ENCODE measurements around the gene MYO9B.

MYO9B gene

GRCh38 chr19:17240826-17241399 is 165.3 kb downstream of the MYO9B start:
- DNase-seq (ENCODE audit: low read depth in 2 of 2): no peak

DNA sequence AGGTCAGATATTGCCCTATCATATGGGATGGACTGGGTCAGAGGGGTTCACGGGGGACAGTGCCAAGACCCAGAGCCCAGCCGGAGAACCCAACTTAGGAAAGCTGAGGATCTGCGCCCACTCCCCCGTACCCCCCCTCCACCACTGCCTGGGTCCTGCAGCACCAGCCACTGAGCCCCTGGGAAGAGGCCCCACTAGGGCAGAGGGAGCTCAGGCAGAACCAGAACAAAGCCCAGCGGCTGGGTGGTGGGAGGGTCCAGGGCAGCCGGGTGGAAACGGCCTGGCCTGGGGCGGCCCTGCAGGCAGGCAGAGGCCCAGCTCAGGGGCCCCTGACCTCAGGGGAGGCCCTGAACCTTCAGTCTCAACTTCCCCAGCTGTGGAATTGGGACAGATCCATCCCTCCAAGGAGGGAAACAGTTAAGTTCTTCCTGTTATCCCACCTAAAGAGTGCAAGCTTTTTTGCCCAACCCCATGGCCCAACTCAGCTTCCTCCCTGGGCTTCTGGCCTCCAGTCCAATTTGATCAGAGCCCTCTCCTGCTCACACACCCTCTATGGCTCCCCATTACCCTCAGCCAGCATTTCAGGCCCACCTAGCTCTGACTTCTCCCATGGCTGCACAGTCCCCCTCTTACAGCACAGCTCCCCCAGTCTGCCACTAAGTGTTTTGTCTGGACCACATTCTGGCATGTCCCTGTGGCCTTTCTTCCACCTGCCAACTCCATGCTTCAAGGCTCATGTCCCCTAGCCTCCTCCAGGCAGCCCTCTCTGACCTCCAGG is 167.0 kb downstream of the MYO9B start:
- DNase-seq (ENCODE audit: low read depth in 2 of 2): no peak

DNA sequence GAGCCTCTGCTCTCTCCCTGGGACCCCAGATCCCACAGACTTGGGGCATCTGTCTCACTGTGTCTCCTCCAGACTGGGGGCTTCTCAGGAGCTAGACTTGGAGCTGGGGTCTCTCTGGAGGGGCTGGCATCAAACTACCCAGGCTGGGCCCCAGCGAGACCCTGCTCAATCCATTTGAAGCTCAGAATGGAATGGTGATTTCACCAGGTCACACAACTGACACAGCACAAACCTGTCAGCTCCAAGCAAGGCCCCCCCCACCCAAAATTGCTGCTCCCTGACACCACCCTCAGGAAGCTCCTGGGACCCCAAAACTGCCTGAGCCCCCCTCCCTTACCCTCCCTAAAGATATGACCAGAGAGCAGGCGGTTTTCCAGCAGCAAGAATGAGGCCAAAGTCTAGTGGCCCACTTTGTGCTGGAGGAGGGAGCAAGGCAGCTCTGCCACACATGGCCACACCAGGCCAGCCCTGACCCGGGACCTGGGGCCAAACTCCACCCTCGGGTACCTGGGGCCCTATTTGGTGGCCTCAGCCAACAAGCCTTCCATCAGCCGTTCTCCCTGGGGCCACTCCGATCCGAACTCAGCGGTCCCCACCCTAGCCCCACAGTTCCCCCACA is 167.7 kb downstream of the MYO9B start:
- no peak for DNase-seq (ENCODE audit: low read depth in 2 of 2)

DNA sequence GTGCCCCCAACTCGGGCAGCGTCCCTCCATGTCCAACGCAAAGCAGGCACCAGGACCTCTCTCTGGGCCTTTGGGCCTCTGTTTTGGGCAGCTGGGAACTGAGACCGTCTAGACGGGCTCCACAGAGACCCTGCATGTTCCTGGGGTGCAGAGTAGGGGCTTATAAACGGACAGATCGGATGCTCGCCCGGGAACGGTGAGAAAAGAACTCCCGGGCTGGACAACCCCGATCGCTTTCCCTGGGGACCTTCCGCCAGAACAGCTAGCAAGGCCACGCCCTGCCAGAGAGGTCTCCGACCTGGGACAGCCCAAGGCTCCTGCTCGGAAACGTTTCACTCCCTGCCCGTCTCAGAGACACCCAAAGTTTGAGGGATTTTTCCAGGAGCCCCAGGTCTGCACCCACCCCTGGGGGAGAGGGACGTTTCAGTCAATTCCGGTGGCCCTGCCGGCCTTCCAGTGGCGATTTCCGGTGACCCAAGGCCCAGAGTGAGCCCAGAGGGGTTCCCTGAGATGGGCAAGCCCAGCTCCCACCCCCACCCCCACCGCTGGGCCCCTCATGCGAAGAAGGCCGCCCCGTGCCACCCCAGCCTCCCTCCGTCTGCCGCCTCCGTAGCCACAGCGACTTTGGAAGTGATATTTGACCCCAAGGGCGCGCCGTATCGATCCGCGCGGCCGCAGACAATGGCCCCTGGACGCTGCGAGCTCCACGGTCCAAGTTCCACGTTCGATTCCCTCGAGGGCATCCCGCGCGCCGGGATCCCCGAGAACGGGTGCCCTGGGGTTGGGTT is 168.4 kb downstream of the MYO9B start:
- DNase-seq (ENCODE audit: low read depth in 2 of 2): no peak

DNA sequence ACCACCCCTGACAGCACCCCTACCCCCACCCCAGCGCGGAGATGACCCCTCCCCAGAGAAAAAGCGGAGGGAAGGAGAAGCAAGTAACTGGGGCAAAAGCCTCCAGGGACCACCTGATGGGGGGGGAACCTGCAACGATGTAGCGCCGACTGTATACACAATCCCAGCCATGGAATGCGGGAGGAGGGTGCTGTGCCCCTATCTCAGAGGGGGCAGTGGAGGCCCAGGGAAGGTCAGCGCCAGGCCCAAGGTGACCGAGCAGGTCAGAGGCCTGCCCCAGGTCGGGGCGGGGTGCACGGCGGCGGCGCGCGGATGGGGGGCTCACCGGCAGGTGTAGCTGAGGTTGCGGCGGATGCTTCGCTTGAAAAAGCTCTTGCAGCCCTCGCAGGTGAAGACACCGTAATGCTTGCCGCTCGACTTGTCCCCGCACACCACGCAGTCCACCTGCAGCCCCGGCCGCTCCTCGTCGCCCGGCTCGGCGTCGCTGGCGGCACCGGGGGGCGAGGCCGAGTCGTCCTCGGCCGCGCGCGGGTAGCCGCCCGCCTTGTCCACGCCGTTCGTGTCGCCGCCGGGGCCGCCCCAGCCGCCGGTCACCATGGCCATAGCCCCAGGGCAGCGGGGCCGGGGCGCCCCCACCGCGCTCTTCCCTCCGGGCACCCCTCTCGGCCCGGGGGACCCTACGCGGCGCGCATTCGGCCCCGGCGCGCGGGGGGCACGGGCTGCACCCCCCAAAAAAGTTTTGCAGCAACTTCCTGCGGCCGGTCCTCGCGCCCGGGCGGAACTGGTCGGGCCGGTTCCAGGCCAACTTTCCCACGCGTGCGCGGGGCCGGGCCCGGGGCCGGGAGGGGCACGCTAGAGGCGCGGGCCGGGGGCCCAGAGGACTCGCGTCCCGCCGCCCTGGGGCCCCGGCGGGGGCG is 169.3 kb downstream of the MYO9B start:
- no peak for DNase-seq (ENCODE audit: low read depth in 2 of 2)

GRCh38 chr19:17245535-17245984 is 170.0 kb downstream of the MYO9B start, which contains the start of gene NR2F6:
NR2F6 (minus strand) TSS chr19:17245919; CDS start chr19:17245220, 699 bp downstream.
- no peak for DNase-seq (ENCODE audit: low read depth in 2 of 2)

DNA sequence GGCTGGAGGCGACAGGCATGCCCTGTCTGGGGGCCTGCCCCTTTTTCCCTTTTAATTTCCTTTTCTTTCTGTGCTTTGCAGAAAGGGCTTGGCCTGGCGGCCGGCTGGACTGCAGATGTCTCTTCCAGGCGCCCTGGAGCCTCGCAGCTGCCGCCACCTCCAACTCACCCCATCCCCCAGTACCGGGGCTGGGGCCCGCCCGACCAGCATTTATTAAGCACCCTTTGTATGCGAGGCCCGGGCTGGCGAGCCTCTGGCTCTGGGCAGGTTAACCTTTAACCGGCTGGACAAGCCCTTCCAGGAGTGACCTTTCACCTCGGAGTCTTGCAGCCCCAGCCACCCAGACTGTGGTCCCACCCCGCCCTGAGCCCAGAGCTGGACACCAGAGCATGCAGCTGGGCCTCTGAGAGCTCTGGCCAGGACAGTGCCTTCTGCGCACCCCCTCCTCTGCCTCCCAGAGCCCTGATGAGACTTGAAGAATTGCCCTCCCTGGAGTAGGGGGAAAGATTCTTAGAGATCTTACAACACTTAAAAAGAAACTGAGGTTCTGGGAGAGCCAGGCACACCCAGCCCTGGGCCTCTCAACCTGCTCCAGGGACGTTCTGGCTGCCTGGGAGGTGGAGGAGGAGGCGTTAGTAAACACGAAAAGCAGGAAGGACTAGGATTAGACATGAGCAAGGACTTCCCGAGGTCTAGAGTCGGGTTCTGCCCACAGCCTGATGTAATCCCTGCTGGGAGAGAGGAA is 171.3 kb downstream of the MYO9B start:
- no peak for DNase-seq (ENCODE audit: low read depth in 2 of 2)

DNA sequence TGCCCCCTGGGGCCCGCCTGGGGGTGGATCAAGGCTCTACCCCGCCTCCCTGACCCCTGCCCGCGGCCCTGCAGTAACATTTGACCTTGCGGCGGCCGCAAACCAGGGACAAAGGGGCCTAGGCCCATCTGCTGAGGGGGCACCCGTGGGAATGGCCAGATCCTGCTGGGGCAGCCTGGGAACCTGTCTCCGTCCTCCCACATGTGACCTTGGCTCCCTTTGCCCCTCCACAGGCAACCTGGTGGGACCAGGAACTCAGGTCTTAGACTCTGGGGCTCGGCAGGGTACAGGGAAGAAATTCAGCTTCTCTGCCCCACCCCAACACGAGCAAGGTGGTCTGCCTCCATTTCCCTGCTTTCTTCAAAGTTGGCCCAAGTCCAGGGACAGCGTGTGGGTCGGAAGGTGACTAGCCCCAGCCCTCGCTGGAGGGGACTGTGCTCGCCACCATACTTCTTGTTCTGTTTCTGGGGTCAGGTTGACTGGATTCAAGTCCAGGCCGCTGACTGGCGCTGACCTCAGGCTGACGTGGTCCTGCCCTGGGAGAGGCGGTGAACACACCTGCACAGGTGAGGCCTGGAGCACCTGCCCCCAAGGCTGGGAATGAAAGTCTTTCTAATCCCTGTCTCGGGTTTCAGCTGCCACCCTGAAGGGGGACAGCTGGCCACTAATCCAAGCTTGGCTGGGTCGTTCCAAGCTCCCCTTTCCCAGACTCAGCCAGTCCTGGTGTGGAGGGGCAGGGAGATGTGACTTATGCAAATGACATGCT is 172.6 kb downstream of the MYO9B start:
- DNase-seq (ENCODE audit: low read depth in 2 of 2): no peak

DNA sequence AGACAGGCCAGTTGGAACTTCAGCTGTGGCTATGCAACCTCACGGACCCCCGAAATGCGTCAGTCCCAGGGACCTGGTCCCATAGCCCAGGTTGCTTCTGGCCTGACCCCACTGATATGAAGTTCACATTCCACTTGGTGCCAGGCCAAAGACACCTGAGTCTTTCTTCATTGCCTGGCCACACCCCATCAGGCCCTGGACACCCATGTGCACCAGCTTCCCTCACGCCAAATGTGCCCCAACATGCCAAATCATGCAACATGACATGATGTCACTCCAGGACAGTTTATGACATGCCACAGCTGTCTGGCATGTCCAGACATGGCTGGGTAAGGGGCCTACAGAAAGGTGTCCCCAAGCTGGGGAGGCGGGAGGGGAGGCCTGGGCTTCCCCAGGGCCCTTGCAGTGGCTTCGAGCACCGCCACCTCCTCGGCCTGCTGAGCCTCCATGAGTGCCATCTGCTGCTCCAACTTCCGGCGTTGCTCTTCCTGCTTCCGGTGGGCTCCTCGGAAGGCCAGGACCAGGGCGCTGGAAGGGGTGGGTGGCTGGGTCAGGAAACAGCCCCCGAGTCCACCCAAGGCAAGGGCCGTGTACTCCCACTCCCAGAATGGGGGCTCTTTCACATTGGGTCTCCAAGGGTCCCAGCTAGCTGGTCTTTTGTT is 174.4 kb downstream of the MYO9B start:
- DNase-seq (ENCODE audit: low read depth in 2 of 2): no peak

DNA sequence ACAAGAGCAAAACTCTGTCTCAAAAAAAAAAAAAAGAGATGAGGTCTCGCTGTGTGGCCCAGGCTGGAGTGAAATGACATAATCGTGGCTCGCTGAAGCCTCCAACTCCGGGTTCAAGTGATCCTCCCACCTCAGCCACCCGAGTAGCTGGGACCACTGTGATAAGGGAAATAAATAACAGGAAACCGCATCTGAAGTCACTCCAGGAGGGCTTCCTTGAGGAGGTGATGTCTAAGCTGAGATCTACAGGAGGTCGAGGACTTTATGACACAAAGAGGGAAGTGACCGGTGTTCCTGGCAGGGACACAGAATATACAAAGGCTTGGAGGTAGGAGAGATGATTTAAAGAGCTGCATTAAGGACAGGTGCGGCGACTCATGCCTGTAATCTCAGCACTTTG is 179.1 kb downstream of the MYO9B start:
- DNase-seq (ENCODE audit: low read depth in 2 of 2): no peak

DNA sequence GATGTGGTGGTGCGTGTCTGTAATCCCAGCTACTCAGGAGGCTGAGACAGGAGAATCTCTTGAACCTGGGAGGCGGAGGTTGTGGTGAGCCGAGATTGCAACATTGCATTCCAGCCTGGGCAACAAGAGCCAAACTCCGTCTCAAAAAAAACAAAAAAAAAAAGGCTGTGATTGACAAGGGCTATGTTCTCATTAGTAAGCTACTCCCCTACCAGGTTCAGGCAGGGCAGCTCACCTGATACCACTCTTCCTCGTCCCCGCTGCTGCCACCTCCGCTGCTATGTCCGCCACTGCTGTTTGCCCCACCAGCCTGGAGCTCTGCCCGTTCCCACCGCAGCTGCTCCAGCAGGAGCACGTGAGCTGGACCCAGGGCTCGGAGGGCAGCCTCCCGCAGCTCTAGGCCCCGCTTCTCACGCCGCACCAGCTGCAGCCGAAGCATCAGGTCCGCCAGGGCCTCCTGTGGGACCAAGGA is 179.6 kb downstream of the MYO9B start:
- DNase-seq (ENCODE audit: low read depth in 2 of 2): no peak

DNA sequence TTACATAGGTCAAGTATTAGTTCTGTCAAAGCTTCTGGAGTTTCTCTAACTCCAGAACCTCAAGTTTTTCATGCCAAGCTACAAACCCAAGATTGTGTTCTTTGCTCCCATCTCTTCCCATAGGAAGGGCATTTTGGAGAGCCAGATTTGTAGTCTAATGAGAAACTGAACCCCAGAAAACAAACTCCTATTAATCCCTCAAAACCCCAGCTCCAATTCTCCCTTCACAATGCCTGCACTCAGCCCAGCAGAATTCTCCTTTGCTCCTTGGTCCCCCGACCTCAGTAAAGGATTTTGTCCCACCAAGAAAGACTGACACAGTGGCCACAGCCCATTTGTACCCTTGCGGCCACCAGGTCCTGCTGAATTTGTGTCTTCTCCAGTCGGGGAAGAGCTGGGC is 180.6 kb downstream of the MYO9B start:
- DNase-seq (ENCODE audit: low read depth in 2 of 2): no peak

DNA sequence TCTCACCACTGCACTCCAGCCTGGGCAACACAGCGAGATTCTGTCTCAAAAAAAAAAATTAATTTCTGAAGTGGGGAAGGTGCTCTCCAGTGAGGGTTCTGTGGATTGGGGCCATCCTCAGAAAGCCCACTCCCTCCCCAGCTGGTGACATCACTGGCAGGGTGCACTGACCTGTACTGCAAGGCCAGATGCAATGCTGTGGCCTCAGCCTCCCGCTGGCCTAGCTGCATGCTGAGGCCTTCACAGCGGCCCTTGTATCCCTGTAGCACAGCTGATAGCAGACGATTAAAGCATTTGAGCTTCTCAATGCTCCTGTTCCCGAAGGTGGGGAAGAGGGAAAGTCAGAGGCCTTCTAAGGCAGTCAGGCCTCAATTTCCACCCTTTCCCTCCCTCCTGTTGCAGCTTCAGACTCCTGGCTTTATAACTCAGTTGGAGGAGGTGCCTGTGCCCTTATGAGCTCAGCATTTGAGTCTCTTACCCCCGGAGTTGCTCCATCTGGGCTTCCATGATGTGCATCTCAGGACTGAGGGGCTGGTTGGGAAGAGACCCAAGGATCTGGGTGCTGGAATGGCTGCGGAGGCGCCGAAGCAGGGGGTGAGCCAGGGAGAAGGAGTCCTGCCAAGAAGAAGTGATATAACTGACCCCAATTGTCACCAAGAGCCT is 183.7 kb downstream of the MYO9B start:
- no peak for DNase-seq (ENCODE audit: low read depth in 2 of 2)

DNA sequence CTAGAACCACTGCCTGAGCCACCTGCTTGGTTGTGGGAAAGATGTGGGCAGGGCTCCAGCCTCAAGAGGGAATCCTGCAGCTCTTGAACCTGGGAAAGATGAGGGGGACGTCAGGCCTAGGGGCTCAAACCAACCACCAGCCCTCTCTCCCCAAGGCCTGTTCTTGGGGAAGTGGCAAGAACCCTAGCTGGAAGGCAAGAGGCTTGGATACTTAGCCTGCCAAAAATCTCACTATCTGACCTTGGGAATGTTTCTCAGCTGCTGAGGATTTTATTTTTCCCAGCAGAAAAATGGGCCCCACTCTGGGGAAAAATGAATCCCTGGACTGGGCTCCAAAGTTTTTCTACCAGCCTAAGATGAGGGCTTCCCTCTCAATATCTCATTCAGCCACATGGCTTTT is 184.4 kb downstream of the MYO9B start:
- no peak for DNase-seq (ENCODE audit: low read depth in 2 of 2)

GRCh38 chr19:17260842-17261325 is 185.3 kb downstream of the MYO9B start:
- DNase-seq (ENCODE audit: low read depth in 2 of 2): peak; percentile 80 to 87

GRCh38 chr19:17262557-17262956 is 187.0 kb downstream of the MYO9B start:
- DNase-seq (ENCODE audit: low read depth in 2 of 2): no peak

Data from stimulated activated CD8-positive, alpha-beta memory T cell treated with anti-CD3 and anti-CD28 coated beads, Interleukin-2, amount 100 ng/mL, for 48 hours (primary cell).